Cardiac muscle cell (in vitro differentiated cells and primary cell): ENCODE data around the gene RPS6KB2. TPM values are rescaled to one million over a fixed set of nuclear protein-coding genes. Genes with fewer than 3 reads are reported as not detected.

Experiments
- DNase-seq, 2 donors: peaks; one replicate each; pipeline versions ENCODE4 v3.0.0 to v3.0.0-alpha.2; 2010 to 2017; ENCODE audit warnings: low read depth in 1 of 2, low spot score in 1 of 2
- H3K27ac ChIP-seq: fragments of 200-600 bp; sonication (generic); 2 replicates; pipeline ENCODE4 v1.5.1; 2016
- H3K27me3 ChIP-seq: fragments of 200-600 bp; sonication (generic); 2 replicates; pipeline ENCODE4 v1.6.0; 2016; ENCODE audit warnings: control low read depth
- H3K36me3 ChIP-seq: fragments of 200-600 bp; sonication (generic); 2 replicates; pipeline ENCODE4 v1.5.1; 2016; ENCODE audit warnings: control low read depth
- H3K4me1 ChIP-seq: fragments of 200-600 bp; sonication (generic); 2 replicates; pipeline ENCODE4 v1.8.1; 2017; ENCODE audit warnings: low read depth, mild to moderate bottlenecking, mixed run types
- H3K4me3 ChIP-seq: fragments of 200-600 bp; sonication (generic); 2 replicates; pipeline ENCODE4 v1.5.1; 2016; ENCODE audit warnings: mild to moderate bottlenecking
- H3K9me3 ChIP-seq: fragments of 200-600 bp; sonication (generic); 2 replicates; pipeline ENCODE4 v1.5.1; 2017; ENCODE audit warnings: low read depth, mild to moderate bottlenecking, control low read depth
- CTCF ChIP-seq: IDR thresholded peaks from 2 replicates; pipeline ENCODE4 v1.5.1; 2012; ENCODE audit warnings: low read depth, mild to moderate bottlenecking, low read length
- polyA plus RNA-seq: library from polyadenylated mRNA; unstranded; fragments of >200 nt; fragmentation: Nextera tagmentation; extraction: Ambion mirVana; gene quantifications from 2 replicates; pipeline ENCODE4 v1.2.1, GENCODE V29; 2016
- total RNA-seq: library from RNA; depleted of rRNA; stranded (reverse); fragments of >200 nt; gene quantifications from 2 replicates; pipeline ENCODE4 v1.2.3, GENCODE V29; 2016

The RPS6KB2 gene
- total and polyA plus RNA-seq, 2 experiments from 2014 or later, result 92.5 to 97.0 TPM

GRCh38 chr11:67429038-67429668, 859 bp downstream of the RPS6KB2 start:
- no peaks in the 10 kb centered on the region for H3K27me3 ChIP-seq
- DNase-seq, result no peak
- peak overlapping the region; percentile 91 for H3K27ac ChIP-seq
- no peaks in the 10 kb centered on the region for H3K4me1 ChIP-seq
- no peaks in the 10 kb centered on the region for H3K9me3 ChIP-seq
- H3K36me3 ChIP-seq, result peaks cover 17% of the 10 kb centered on the region
- H3K4me3 ChIP-seq, result peak overlapping the region; percentile 92
- no peak for TF ChIP-seq CTCF

GRCh38 chr11:67429722-67430121, 1.4 kb downstream of the RPS6KB2 start:
- TF ChIP-seq CTCF, result no peak
- Histone ChIP-seq H3K4me1 (no peaks in the 10 kb centered on the region), H3K27ac (no peak overlapping the region), H3K36me3 (peaks cover 20% of the 10 kb centered on the region), H3K9me3 (no peaks in the 10 kb centered on the region), H3K4me3 (no peak overlapping the region), H3K27me3 (no peaks in the 10 kb centered on the region)
- DNase-seq, result no peak

- H3K27me3 ChIP-seq, result no peaks in the 10 kb centered on the region
- DNase-seq, result no peak
- H3K27ac ChIP-seq, result no peak overlapping the region
- no peak overlapping the region for H3K4me3 ChIP-seq
- no peak for TF ChIP-seq CTCF
- H3K4me1 ChIP-seq, result no peaks in the 10 kb centered on the region
- no peaks in the 10 kb centered on the region for H3K9me3 ChIP-seq
- H3K36me3 ChIP-seq, result peaks cover 20% of the 10 kb centered on the region
Measured at GRCh38 chr11:67431346-67432249, 3.3 kb downstream of the RPS6KB2 start.

GRCh38 chr11:67432655-67433349, 4.5 kb downstream of the RPS6KB2 start:
- H3K27ac ChIP-seq, result no peak overlapping the region
- H3K36me3 ChIP-seq, result peaks cover 20% of the 10 kb centered on the region
- H3K4me3 ChIP-seq, result no peak overlapping the region
- no peaks in the 10 kb centered on the region for H3K27me3 ChIP-seq
- H3K4me1 ChIP-seq, result no peaks in the 10 kb centered on the region
- no peak for TF ChIP-seq CTCF
- no peak for DNase-seq
- no peaks in the 10 kb centered on the region for H3K9me3 ChIP-seq

GRCh38 chr11:67433536-67434394, 5.5 kb downstream of the RPS6KB2 start:
- Histone ChIP-seq H3K27me3 (no peaks in the 10 kb centered on the region), H3K27ac (no peak overlapping the region), H3K4me3 (no peak overlapping the region), H3K4me1 (no peaks in the 10 kb centered on the region), H3K9me3 (no peaks in the 10 kb centered on the region), H3K36me3 (peaks cover 22% of the 10 kb centered on the region)
- TF ChIP-seq CTCF, result no peak
- DNase-seq, result no peak
